GM18861 (cell line): ENCODE results near the gene HOXB9.

Source experiments
- ATAC-seq: cut with Tn5 transposase; IDR thresholded peaks from one replicate; pipeline ENCODE4 v1.9.1; 2021; ENCODE audit not compliant: unreplicated experiment

Gene HOXB9

DNA sequence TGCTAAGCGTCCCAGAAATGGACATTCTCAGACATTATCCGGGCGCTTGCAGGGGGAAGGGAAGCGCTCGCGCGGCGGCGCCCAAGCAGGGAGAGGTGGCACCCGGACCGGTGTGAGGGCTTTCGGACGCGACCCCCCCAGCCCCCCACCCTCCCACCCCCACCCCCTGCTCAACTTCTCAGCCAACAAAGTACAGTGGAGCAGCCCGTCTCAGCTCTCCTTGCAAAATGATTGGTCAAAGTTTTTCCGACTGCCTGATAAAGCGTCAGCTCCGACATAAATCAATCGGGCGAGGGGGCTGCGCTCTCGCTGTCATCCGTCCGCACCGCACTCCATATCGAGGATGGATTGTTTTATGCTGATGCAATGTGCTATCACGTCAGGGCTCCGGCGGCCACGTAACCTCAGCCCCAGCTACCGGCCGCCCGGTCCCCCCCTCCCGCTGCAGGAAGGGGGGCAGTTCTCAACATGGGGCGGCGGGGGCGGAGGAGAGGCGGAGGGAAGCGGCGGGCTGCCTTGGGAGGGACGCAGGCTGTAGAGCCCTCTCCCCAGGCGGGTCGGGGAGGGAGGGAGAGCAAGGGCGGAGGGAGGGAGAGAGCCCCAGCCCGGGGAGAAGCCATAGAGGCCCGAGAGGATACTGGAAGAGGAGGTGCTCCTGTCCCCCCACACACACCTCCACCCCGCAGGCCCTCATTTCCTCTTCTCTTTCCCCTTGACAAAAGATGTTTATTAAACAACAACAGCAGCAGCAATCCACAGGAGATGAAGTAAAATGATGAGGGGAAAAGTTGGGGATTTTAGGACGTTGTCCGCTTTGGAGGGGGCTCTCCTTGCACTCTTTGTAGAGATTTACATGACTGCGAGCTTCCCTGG is at the start of gene HOXB9:
HOXB9 (minus strand) TSS at position 114 of the 873 bp plus-strand sequence; CDS start at position 25, 89 bp downstream.
- ATAC-seq, result no peak

- ATAC-seq, result no peak
These were observed 46.2 kb upstream of the HOXB9 start for GRCh38 chr17:48672340-48672739.

GRCh38 chr17:48671697-48672171 is 45.6 kb upstream of the HOXB9 start:
- no peak for ATAC-seq

GRCh38 chr17:48663134-48663924 is 37.2 kb upstream of the HOXB9 start:
- ATAC-seq, result no peak

DNA sequence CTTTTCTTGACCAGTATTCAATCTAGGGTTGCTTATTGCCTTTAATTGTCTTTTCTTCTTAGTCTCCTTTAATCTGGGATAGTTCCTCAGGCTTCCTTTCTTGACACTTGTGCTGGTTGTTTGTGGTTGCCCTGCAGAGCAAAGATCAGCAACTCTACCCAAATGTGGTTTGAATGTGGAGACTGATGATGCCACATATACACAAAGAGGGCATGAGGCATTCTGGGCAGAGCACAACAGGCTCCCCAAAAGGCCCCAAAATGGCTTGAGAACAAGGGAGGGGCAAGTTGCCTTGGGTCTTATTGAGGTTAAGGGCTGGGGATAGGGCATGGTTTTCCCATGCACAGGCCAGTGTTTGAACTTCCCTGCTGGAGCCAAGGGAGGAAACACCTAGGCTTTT is 29.8 kb upstream of the HOXB9 start:
- no peak for ATAC-seq

DNA sequence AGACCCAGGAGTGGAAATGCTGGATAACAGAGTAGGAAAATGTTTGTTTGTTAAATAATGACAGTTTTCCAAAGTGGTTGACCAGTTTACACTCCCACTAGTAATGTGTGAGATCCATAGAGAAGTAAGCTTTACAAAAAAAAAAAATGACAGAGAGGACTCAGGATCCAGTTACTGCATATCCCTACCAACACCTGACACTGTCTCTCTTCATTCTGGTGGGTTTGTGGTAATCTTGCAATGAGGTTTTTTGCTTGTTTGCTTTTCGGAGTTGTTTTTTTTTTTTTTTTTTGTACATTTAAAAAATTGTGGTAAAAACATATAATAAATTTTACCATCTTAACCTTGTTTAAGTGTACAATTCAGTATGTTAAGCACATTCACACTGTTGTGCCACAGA is 23.6 kb upstream of the HOXB9 start:
- ATAC-seq, result no peak

GRCh38 chr17:48647963-48648245 is 21.7 kb upstream of the HOXB9 start:
- ATAC-seq, result no peak

GRCh38 chr17:48647103-48647962 is 21.2 kb upstream of the HOXB9 start:
- no peak for ATAC-seq

GRCh38 chr17:48646183-48647102 is 20.3 kb upstream of the HOXB9 start:
- no peak for ATAC-seq

GRCh38 chr17:48645639-48646182 is 19.6 kb upstream of the HOXB9 start:
- no peak for ATAC-seq

- no peak for ATAC-seq
These were observed 18.9 kb upstream of the HOXB9 start for GRCh38 chr17:48644910-48645557.

DNA sequence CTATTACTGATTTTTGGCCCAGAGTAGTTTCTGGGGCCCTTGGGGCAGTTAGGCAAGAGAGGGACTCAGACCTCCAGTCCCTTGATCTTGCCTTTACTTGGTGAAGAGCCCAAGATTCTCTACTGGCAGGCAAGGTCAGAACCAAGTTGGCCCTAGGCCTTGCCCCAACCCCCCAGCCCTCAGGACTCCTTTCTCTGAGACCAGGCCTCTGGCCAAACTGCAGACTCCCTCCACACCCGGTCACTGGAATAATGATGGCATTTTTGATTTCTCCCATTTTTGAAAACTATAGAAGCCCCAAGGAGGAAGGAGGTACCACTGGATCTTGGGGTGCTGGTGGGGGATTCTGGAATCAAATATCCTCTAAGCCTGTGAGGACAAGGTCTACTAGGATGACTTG is 18.0 kb upstream of the HOXB9 start:
- ATAC-seq, result no peak

GRCh38 chr17:48643697-48644012 is 17.5 kb upstream of the HOXB9 start:
- ATAC-seq, result no peak

DNA sequence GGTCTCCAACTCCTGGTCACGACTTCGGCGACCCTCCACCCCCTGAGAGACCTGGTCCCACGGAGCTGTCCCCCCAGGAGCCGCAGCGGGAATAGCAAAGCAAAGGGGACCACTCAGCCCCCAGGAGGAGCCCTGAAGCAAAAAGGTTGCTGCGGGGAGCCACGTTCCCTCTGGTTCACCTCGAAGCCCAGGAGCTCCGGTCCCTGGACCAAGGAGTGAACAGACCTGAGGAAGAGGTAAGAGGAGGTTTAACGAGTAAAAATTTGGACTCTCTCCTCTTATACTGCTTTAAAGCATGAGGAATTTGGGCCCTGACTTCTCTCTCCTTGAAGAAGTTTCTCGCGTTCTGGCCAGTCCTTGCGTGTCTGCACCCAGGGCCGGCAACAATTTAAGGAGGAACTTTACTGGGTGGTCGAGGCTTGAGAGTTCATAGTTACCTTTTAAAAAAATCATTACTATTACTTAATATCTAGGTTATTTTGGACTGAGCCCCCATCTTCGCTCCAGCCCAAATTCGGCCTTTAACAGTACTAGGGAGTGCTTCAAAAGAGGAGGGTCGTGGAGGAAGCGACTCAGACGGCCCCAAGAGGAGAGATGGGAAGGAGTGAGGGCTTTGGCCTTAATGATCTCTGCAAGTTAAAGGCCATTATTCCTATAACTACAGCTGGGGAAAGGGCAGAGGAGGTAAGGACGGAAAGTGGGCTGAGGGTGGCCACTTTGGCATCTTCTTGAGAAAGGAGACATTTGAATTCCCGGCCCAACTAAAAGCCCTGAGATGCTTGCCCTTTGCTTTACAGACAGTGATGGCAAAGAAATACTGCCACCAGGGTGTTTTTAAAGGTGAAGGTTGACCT is 16.9 kb upstream of the HOXB9 start:
- ATAC-seq, result no peak

GRCh38 chr17:48642059-48642842 is 16.1 kb upstream of the HOXB9 start:
- ATAC-seq, result no peak

DNA sequence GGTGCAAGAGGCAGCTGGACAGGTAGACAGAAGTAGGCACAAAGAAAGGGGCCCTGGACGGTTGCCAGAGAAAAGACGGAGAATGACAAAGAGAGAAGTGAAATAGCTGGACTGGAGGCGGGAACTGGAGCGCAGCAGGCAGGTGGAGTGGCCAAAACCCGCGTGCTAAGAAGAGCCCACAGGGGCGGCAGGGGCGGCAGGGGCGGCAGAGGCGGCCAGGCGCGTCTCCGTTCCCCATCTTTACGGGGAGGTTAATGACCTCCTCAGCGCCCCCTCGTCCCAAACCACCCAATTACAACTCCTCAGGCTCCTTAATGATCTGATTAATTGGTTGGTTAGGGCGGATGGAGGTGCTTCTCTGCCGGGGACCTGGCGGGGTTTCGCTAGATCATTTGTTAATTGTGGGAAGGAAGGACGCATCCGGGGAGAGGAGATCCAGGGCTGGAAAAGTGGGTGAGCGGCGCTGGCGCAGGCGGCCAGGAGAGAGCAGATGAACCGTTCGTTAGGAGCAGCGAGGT is 15.4 kb upstream of the HOXB9 start:
- no peak for ATAC-seq

DNA sequence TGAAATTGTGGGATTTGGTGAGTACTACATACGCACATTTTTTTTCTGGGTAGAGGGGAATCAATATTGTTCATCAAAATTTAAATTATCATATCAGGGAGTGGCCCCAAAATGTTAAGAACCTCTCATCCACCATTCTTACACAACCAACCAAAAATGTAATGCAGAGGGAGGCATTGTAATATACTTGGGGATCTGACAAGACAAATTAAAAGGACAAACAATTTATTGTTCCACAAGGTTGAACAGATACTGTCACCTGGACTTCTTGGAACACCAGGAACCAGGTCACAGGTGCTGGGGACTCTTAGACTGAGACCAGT is 14.7 kb upstream of the HOXB9 start:
- no peak for ATAC-seq
